Fibroblast of lung (primary cell): ENCODE results near the gene MICU1. TPM values are rescaled to one million over a fixed set of nuclear protein-coding genes. Genes with fewer than 3 reads are reported as not detected.

Experiments used
- DNase-seq, 2 donors: peaks; one replicate each; pipeline versions ENCODE4 v3.0.0 to v3.0.0-alpha.2; 2010; ENCODE audit warnings: low read depth in 2 of 2
- H2AFZ ChIP-seq: 2 replicates; pipeline ENCODE4 v1.5.1; 2012; ENCODE audit warnings: low read length, control low read depth, inconsistent platforms
- H3K27ac ChIP-seq: 2 replicates; pipeline ENCODE4 v1.5.1; 2011; ENCODE audit warnings: low read length, control low read depth; ENCODE audit not compliant: insufficient read depth
- H3K27me3 ChIP-seq: 2 replicates; pipeline ENCODE4 v1.5.1; 2011; ENCODE audit warnings: mild to moderate bottlenecking, low read length; ENCODE audit not compliant: control insufficient read depth, insufficient read depth
- H3K36me3 ChIP-seq: 2 replicates; pipeline ENCODE4 v1.5.1; 2011; ENCODE audit warnings: low read length; ENCODE audit not compliant: control insufficient read depth, insufficient read depth
- H3K4me1 ChIP-seq: 2 replicates; pipeline ENCODE4 v1.5.1; 2011; ENCODE audit warnings: low read length; ENCODE audit not compliant: control insufficient read depth, insufficient read depth; ENCODE audit errors: extremely low read depth
- H3K4me2 ChIP-seq: 2 replicates; pipeline ENCODE4 v1.5.1; 2011; ENCODE audit warnings: low read length, control low read depth; ENCODE audit not compliant: insufficient read depth; ENCODE audit errors: extremely low read depth
- H3K4me3 ChIP-seq, 4 experiments: fragments of 200-600 bp in 1 of 4; sonication (generic) in 1 of 4; replicated peaks in 1 of 4; 2 replicates each; pipeline ENCODE4 v1.5.1; 2011 to 2016; ENCODE audit warnings: low read length in 4 of 4, low read depth in 3 of 4, mild to moderate bottlenecking in 3 of 4, control low read depth in 2 of 4, inconsistent platforms in 1 of 4, mixed read lengths in 1 of 4; ENCODE audit not compliant: insufficient read depth in 1 of 4; ENCODE audit errors: control extremely low read depth in 1 of 4
- H3K79me2 ChIP-seq: 2 replicates; pipeline ENCODE4 v1.5.1; 2012; ENCODE audit warnings: mild to moderate bottlenecking, low read length, inconsistent platforms; ENCODE audit not compliant: control insufficient read depth, insufficient read depth
- H3K9ac ChIP-seq: 2 replicates; pipeline ENCODE4 v1.5.1; 2011; ENCODE audit warnings: mild to moderate bottlenecking, low read length, control low read depth; ENCODE audit not compliant: insufficient read depth
- H3K9me3 ChIP-seq: 2 replicates; pipeline ENCODE4 v1.5.1; 2012; ENCODE audit warnings: low read depth, low read length; ENCODE audit not compliant: control insufficient read depth, insufficient read depth
- H4K20me1 ChIP-seq: 2 replicates; pipeline ENCODE4 v1.5.1; 2011; ENCODE audit warnings: low read length; ENCODE audit not compliant: control insufficient read depth, insufficient read depth; ENCODE audit errors: extremely low read depth
- EZH2 ChIP-seq: IDR thresholded peaks from 2 replicates; pipeline ENCODE4 v1.5.1; 2012; ENCODE audit warnings: low read length, control low read depth, mild to moderate bottlenecking; ENCODE audit errors: missing control alignments
- polyA plus RNA-seq, 2 donors: library from polyadenylated mRNA; depleted of rRNA in 1 of 2; stranded (reverse) in 1 of 2; unstranded in 1 of 2; fragments of >200 nt; gene quantifications; 2 replicates each; pipeline ENCODE4 v1.2.1, GENCODE V29; 2011 to 2012; ENCODE audit warnings: missing spikeins in 1 of 2
- total RNA-seq: library from RNA; depleted of rRNA; stranded (reverse); fragments of >200 nt; gene quantifications from 2 replicates; pipeline ENCODE4 v1.2.1, GENCODE V29; 2014
- TF ChIP-seq, protein P1 (sequence below), 2 donors: IDR thresholded peaks in 1 of 2; conservative IDR thresholded peaks in 1 of 2; 1 replicate in 1 of 2; 2 replicates in 1 of 2; pipeline ENCODE4 v1.5.1; 2011 to 2012; ENCODE audit warnings: low read length in 2 of 2, control low read depth in 1 of 2, inconsistent platforms in 1 of 2, low read depth in 1 of 2, mild to moderate bottlenecking in 1 of 2

The MICU1 gene
- total and polyA plus RNA-seq, 2 donors (not counting 1 experiment from before 2014, with no cell fraction given): 83.2 to 83.3 TPM

DNA sequence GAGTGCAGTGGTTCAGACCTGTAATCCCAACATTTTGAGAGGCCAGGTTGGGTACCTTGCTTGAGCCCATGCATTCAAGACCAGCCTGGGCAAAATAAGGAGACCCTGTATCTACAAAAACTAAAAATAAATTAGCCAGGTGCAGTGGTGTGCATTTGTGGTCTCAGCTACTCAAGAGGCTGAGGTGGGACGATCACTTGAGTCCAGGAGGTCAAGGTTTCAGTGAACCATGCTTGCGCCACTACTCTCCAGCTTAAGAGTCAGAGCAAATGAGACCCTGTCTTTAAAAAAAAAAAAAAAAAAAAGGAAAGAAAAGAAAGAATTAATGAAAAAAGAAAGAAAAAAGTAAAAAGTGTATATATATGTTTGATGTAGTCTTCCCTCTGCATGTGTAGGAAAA lies 24.7 kb downstream of the MICU1 start:
- no peak overlapping the region for H3K4me2 ChIP-seq
- H3K27ac ChIP-seq: no peak overlapping the region
- H3K9ac ChIP-seq: no peak overlapping the region
- no peaks in the 10 kb centered on the region for H3K79me2 ChIP-seq
- H3K4me1 ChIP-seq: no peaks in the 10 kb centered on the region
- no peaks in the 10 kb centered on the region for H4K20me1 ChIP-seq
- H3K36me3 ChIP-seq: no peaks in the 10 kb centered on the region
- no peak overlapping the region for H3K4me3 ChIP-seq
- H2AFZ ChIP-seq: no peak overlapping the region
- no peaks in the 10 kb centered on the region for H3K9me3 ChIP-seq
- TF ChIP-seq, protein P1, sequence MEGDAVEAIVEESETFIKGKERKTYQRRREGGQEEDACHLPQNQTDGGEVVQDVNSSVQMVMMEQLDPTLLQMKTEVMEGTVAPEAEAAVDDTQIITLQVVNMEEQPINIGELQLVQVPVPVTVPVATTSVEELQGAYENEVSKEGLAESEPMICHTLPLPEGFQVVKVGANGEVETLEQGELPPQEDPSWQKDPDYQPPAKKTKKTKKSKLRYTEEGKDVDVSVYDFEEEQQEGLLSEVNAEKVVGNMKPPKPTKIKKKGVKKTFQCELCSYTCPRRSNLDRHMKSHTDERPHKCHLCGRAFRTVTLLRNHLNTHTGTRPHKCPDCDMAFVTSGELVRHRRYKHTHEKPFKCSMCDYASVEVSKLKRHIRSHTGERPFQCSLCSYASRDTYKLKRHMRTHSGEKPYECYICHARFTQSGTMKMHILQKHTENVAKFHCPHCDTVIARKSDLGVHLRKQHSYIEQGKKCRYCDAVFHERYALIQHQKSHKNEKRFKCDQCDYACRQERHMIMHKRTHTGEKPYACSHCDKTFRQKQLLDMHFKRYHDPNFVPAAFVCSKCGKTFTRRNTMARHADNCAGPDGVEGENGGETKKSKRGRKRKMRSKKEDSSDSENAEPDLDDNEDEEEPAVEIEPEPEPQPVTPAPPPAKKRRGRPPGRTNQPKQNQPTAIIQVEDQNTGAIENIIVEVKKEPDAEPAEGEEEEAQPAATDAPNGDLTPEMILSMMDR (conservative IDR thresholded peaks at IDR 0.05 in 1 of 2, IDR thresholded peaks at IDR 0.05 in 1 of 2; ENCODE audit: low read depth in 1 of 2, low read length in 2 of 2): no peak
- TF ChIP-seq EZH2: no peak
- no peaks in the 10 kb centered on the region for H3K27me3 ChIP-seq
- DNase-seq: no peak

DNA sequence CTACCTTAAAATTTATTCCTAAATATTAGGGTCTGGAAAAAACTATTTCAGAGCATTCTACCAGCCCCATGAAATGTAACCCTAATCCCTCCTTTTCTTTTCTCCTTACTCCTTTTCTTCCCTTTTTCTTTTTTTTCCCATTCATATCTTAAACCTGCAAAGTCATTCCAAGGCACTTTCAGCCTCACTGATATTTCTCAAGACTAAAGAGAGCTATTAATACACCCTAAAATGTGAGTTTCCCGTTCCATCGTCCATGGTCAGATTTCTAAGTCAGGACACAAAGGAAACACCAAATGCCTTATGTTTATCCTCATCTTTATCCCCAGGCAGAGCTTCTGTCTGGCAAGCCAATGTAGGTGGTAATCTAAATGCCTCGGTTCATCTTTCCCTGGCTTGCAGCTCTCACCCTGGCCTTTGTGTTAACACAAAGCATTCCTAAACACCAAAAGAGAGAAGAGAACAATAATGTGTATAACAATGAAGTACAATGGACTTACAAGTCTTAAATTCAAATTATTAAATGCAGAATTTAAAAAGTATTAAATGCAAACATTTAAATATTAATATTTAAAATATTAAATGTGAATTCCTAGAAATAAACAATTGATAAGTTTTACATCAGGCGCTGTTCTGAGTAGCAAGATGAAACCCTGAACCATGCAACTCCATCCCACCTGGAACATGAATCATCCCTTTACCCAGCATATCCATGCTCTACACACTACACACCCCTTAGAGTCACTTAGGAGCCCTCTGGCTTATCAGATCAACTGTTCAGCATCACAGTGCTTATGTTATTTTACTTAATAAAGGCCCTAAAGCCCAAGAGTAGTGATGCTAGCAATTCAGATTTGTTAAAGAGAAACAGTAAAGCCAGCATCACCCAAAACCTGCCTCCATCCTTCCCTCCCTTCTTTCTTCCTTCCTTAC lies 26.8 kb downstream of the MICU1 start:
- no peak overlapping the region for H3K4me2 ChIP-seq

DNA sequence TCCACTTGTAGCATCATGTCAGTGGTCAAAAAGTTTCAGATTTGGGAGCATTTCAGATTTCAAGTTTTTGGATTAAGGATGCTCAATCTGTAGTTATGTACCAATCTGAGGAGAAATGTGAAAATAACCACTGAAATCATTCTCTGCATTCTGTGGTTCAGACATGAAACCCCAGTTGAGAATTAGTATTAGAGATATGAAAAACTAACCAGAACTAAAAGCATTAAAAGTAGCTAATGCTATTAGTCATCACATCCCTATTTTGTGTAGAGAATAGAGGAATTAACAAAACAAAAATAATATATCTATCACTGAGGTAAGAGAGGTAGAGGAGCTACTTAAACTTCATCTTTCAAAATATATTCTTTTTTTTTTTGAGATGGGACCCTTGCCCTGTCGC lies 28.0 kb downstream of the MICU1 start:
- Histone ChIP-seq H2AFZ (no peak overlapping the region), H3K9me3 (no peaks in the 10 kb centered on the region), H3K4me1 (no peaks in the 10 kb centered on the region), H3K4me3 (no peak overlapping the region), H4K20me1 (no peaks in the 10 kb centered on the region), H3K27ac (no peak overlapping the region), H3K9ac (no peak overlapping the region), H3K27me3 (no peaks in the 10 kb centered on the region), H3K79me2 (no peaks in the 10 kb centered on the region), H3K4me2 (no peak overlapping the region), H3K36me3 (no peaks in the 10 kb centered on the region)
- DNase-seq: peak in 1 of 2 donors; percentile 75
- TF ChIP-seq EZH2: no peak
- TF ChIP-seq, protein P1 (conservative IDR thresholded peaks at IDR 0.05 in 1 of 2, IDR thresholded peaks at IDR 0.05 in 1 of 2; ENCODE audit: low read depth in 1 of 2, low read length in 2 of 2): no peak

More for the DNA sequence above, 26.8 kb downstream of the MICU1 start:
- H4K20me1 ChIP-seq: no peaks in the 10 kb centered on the region
- no peaks in the 10 kb centered on the region for H3K9me3 ChIP-seq
- H3K9ac ChIP-seq: no peak overlapping the region
- H3K27ac ChIP-seq: no peak overlapping the region
- no peaks in the 10 kb centered on the region for H3K36me3 ChIP-seq
- H3K4me3 ChIP-seq: no peak overlapping the region
- H3K4me1 ChIP-seq: no peaks in the 10 kb centered on the region
- no peaks in the 10 kb centered on the region for H3K79me2 ChIP-seq
- H3K27me3 ChIP-seq: no peaks in the 10 kb centered on the region
- no peak overlapping the region for H2AFZ ChIP-seq
- DNase-seq: peak in 1 of 2 donors; percentile 25
- TF ChIP-seq, protein P1 (conservative IDR thresholded peaks at IDR 0.05 in 1 of 2, IDR thresholded peaks at IDR 0.05 in 1 of 2; ENCODE audit: low read depth in 1 of 2, low read length in 2 of 2): no peak
- TF ChIP-seq EZH2: no peak
